COLO668 (cell line): ENCODE results near the gene ALKAL2.
A peak's percentile ranks its signal among the peaks of the same experiment; 100 is the strongest.
"Not testable (repeated sequence)": the region's sequence is repeated elsewhere in the genome, so short reads cannot be mapped to it uniquely, and the experiment has no call there.

Source experiments
- DNase-seq: peaks from one replicate; lab custom pipeline; 2025; ENCODE audit not compliant: unreplicated experiment; lab: John Stamatoyannopoulos, UW

ALKAL2 gene

DNA sequence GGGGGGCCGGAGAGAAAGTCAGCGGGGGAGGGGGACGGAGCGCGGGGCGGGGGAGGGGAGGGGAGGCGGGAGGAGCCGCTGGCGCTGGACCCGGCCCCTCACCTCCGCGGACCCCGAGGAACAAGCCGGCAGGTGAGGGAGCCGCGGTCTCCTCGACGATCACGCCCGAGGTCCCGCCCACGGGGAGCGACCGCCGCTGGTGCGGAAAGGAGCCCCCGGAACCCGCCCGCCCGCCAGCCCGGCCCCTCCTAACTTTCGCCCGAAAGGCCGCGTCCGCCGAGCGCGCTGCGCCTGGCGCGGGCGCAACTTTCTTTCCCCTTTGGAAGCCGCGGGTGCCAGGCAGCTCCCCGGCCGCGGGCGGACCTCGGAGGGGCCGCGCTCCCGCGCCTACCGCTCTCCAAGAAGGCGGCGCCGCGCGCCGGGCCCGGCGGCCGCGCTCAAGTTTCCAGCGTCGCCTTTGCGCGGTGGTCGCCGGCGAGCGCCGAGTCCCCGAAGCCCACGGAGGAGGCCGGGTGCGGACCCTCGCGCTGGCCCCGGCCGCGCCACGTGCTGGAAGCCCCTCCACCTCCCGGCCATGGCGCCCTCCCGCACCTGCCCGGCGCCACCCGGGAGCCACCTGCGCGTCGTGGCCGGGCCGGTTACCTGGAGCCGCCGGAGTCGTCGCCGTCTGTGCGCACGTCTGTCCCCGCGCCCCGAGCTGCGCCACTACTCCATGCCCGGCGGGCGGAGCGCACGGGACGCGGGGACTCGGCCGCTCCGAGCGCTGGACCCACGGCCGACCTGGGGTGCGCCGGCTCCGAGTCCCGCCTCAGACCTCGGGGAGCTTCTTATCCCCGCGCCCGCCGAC is at the start of gene ALKAL2:
Gene ALKAL2, minus strand, starts transcription at position 181 of the 847 bp plus-strand sequence. CDS start 256 bp downstream, outside the sequence.
- DNase-seq, result peak; percentile 56

GRCh38 chr2:336949-337348 is 49.1 kb upstream of the ALKAL2 start:
- not testable (repeated sequence) for DNase-seq

DNA sequence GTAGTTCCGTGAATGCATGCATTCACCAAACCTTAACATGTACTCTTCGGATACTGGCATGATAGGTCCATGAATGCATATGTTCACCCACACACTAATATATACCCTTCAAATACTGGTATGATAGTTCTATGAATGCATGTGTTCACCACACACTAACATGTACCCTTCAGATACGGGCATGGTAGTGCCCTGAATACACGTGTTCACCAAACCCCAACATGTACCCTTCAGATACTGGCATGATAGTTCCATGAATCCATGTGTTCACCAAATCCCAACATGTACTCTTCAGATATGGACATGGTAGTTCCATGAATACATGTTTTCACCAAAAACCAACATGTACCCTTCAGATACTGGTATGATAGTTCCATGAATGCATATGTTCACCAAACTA is 48.5 kb upstream of the ALKAL2 start:
- no peak for DNase-seq

DNA sequence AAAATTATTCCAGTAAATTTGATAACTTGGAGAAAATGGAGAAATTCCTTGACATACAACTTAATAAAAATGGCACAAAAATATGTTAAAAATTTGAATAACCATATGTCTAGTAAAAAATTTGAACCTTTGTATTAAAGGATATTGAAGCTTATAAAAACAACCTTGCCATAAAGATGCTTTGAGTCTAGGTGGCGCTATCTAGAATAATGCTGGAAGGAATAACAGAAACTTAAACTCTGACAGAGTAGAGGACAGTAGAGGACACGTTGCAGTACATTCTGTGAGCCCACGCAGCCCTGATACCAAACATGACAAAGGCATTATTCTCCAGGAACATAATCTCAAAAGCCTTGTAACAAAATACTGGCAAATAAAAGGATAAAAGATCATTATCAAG is 44.7 kb upstream of the ALKAL2 start:
- no peak for DNase-seq

DNA sequence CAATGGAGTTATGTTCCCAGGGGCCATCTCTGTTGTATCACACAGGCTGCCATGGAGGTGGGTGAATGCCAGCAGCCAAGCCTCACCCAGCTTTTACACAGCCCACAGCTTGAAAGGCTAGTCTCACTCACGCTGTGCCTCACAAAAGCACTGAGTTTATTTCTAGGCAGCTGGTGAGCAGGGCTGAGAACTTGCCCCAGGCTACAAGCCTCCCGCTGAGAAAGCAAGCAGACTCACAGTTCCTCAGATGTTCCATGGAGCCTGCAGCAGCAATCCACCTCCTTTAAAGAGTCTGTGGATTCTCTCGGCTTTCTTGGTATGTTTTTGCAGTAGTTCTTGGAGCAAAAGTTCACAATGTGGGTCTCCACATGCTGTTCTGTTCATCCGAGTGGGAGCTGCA is 40.9 kb upstream of the ALKAL2 start:
- DNase-seq, result peak; percentile 44

GRCh38 chr2:323035-323434 is 35.1 kb upstream of the ALKAL2 start:
- DNase-seq, result no peak

GRCh38 chr2:322326-322725 is 34.4 kb upstream of the ALKAL2 start:
- DNase-seq, result no peak

DNA sequence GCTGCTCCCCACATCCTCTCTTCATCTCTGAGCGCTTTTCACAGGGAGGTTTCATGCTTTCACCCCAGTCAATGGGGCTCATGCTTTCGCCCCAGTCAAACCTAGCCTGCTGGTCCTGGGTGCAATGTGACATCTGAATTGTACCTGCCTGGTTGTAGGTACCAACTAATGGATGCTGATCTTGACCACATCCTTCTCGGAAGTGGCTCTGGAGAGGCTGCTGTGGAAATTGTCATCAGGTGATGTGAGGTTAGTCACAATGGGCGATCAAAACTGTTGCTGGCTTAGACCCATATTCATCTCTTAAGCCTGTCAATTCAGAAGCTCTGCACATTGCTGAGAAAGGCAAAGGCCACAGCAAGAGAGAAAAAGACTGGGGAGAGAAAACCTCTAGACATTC is 32.7 kb upstream of the ALKAL2 start:
- no peak for DNase-seq

DNA sequence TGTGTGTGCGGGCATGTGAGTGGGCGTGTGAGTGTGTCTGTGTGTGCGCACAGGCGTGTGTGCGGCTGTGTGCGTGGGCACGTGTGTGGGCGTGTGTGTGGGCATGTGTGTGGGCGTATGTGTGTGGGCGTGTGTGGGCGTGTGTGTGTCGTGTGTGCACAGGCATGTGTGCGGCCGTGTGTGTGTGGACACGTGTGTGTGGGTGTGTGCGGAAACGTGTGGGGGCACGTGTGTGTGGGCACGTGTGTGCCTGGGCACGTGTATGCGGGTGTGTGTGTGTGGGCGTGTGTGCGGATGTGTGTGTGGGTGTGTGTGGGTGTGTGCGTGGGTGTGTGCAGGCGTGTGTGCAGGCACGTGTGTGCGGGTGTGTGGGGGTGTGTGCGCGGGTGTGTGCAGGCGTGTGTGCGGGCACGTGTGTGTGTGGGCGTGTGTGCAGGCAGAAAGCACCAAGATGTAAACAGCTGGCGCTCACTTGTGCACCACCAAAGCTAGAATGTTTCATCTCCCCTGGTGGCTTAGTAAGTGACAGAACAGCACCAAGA is 31.2 kb upstream of the ALKAL2 start:
- DNase-seq, result no peak

- no peak for DNase-seq
Observed at GRCh38 chr2:317501-318424, 29.9 kb upstream of the ALKAL2 start.

DNA sequence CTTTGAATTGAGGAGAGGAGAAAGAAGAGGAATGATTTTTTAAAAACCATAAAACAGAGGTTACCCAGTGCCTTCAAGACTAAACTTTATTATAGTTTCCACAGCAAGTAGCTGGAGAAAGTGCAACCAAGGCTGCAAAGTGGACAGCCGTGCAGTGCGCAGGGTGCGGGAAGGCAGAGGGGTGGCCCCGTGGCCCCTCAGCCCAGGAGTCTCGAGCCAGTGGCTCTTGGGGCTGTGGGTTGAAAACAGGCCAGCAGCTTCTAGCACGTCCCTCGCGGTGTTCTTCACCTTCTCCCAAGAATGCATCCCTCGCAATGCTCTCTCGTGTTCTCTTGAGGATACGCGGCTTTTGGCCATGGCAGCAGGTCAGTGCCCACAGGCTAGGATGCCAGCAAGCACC is 28.5 kb upstream of the ALKAL2 start:
- DNase-seq, result no peak

- not testable (repeated sequence) for DNase-seq
Observed at GRCh38 chr2:315925-316324, 28.0 kb upstream of the ALKAL2 start.

- DNase-seq, result no peak
Observed at GRCh38 chr2:314561-315336, 26.9 kb upstream of the ALKAL2 start.

DNA sequence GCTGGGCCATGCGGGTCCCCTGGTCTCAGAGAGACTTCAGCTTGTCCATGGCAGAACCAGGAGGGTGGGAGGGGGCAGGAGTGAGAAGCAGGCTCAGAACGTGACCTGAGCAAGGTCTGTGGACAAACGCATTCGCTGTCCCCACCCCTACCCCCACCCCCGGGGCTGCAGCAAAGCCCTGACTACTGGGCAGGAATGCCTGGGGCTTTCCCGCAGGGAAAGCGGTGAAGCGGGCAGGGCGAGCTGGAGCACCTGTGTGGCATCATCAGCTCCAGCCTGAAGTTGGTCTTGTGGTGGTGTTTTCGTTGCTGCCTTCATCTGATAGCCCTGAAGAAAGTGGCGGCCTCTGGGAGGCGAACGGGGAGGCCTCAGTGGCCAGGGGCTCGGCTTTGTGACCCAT is 26.1 kb upstream of the ALKAL2 start:
- DNase-seq, result no peak

- DNase-seq, result no peak
Observed at GRCh38 chr2:310994-311393, 23.1 kb upstream of the ALKAL2 start.

DNA sequence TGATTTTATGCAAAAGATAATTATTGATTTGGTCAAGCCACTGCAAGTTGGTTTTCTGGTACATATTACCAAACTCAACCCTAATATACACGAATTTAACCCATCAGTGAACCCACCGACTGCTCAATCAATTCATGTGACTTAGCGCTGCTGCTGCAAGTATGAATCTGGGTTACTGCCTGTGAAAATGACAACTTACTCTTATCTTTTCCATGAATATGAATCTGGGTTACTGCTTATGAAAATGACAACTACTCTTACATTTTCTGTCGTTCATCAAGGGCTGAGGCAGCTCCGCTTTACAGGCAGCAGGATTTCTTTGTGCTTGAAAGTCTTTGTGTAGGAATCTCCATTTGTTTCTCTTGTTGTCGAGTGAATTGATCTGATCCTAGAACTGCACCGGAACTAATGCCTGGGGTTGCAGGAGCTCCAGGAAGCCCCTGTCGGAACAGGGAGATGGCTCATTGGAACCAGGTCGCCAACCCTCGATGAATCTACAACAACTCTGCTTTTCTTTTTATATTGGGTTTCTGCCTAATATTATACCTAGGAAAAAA is 22.1 kb upstream of the ALKAL2 start:
- no peak for DNase-seq

- no peak for DNase-seq
Observed at GRCh38 chr2:309148-309953, 21.5 kb upstream of the ALKAL2 start.

DNA sequence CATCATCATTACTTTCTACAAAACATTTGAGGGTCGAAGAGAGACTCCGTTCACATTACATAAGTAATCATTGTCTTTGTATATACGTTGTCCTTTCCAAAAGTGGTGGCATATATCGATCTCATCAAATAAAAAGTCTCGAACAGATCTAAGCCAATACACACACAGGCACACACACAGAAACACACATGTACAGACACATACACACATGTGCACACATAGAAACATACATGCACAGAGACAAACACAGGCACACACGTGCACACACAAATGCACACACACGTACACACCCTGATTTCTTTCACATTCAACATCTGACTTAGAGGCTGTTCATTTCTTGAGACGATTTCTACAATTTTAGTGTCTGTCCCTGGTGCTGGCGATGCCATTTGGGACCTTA is 17.5 kb upstream of the ALKAL2 start:
- DNase-seq, result no peak

DNA sequence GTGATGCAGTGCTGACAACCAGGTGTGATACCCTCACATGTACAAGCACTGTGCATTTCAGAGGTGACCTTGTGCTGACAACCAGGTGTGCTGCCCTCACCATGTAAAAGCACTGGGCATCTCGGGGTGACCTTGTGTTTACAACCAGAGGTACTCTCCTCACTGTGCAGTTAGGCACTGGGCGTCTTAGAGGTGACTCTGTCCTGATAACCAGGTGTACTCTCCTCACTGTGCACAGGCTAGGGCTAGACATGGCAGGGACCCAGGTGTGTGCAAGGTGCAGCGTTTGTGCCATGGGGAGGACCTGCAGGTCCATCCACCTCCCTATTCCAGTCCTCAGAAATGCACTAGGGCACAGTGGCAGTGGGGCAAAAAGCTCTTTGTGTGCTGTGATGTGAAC is 8.5 kb upstream of the ALKAL2 start:
- no peak for DNase-seq

DNA sequence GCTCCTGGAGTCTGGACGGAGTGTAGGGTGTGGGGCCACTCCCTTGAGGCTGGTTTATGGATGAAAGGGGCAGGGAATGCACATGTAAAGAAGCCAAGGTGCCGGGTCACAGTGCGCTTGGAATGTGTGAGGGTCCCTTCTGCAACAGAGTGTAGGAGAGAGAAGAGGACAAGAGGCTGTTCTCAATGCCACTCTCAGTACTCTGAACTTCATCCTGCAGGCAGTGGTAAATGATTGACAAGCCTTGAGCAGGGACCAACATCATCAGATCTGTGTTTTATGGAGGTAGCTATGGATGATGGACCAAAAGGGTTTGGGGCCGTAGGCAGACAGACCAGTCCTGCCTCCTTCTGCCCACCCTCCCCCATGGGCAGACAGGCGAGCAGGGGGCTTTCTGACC is 7.2 kb upstream of the ALKAL2 start:
- no peak for DNase-seq
